Activated B cell treated with CpG ODN at 0.5 μM for 24 hours (primary cell): ENCODE results near the gene AGER. TPM values are rescaled to one million over a fixed set of nuclear protein-coding genes. Genes with fewer than 3 reads are reported as not detected.

ENCODE experiments used
- ATAC-seq: fragments of 200-7000 bp; cut with Tn5 transposase; one replicate; pipeline ENCODE4 v1.10.0; 2021; ENCODE audit warnings: low read depth, mild to moderate bottlenecking, moderate library complexity
- CTCF ChIA-PET: fragments of 350-600 bp; sonication (Branson Sonifier 250); formaldehyde crosslinking; loops from one replicate; lab custom pipeline; 2021; ENCODE audit warnings: antibody characterized with exemption; lab: Charles Lee
- POLR2A ChIA-PET: fragments of 350-600 bp; sonication (Branson Sonifier 250); formaldehyde crosslinking; loops from one replicate; lab custom pipeline; 2021; ENCODE audit warnings: antibody characterized with exemption; lab: Charles Lee
- DNase-seq: peaks from one replicate; pipeline ENCODE4 v3.0.0; 2022
- H3K27ac Mint-ChIP-seq: one replicate; pipeline ENCODE4 v1.8.0; 2020; ENCODE audit warnings: mixed read lengths
- H3K27me3 Mint-ChIP-seq: one replicate; pipeline ENCODE4 v1.8.0; 2021; ENCODE audit warnings: mixed read lengths
- H3K36me3 Mint-ChIP-seq: one replicate; pipeline ENCODE4 v1.8.0; 2021; ENCODE audit warnings: low read depth, mixed read lengths
- H3K4me1 Mint-ChIP-seq: one replicate; pipeline ENCODE4 v1.8.0; 2021; ENCODE audit warnings: mixed read lengths
- H3K4me3 Mint-ChIP-seq: one replicate; pipeline ENCODE4 v1.8.0; 2020; ENCODE audit warnings: mild to moderate bottlenecking, mixed read lengths
- H3K9me3 Mint-ChIP-seq: one replicate; pipeline ENCODE4 v1.8.0; 2020; ENCODE audit warnings: mixed read lengths
- CTCF ChIP-seq: fragments of 200-600 bp; IDR thresholded peaks from one replicate; pipeline ENCODE4 v1.8.0; 2022; ENCODE audit warnings: antibody characterized with exemption, mild to moderate bottlenecking
- intact Hi-C: fragments of 100-400 bp; cut with micrococcal nuclease; formaldehyde crosslinking; loops from one replicate; pipeline ENCODE4 v1.15.1; 2024
- total RNA-seq: library from RNA; stranded (reverse); gene quantifications from 2 replicates; pipeline ENCODE4 v1.2.3, GENCODE V29; 2022

The AGER gene
- total RNA-seq, 1 donor from 2014 or later = 30.8 TPM

GRCh38 chr6:32177183-32177787 is 6.8 kb downstream of the AGER start:
- ChIA-PET CTCF (interaction anchor here (1.4 kb wide), 1 partner anchor 58 kb away, joined by 4 read pairs; no protein-coding TSS in a partner anchor), POLR2A (interaction anchor here (0.6 to 5.0 kb wide), 10 partner anchors 8 to 1232 kb away, joined by 3 to 102 read pairs (median 6); partner anchors contain the start of genes ATF6B, FKBPL, GPSM3 and PBX2)
- no peak for DNase-seq
- Mint-ChIP-seq H3K27me3 (no peaks in the 10 kb centered on the region), H3K36me3 (peaks cover 43% of the 10 kb centered on the region), H3K27ac (peak overlapping the region; percentile 99), H3K9me3 (no peaks in the 10 kb centered on the region), H3K4me1 (peaks cover 54% of the 10 kb centered on the region), H3K4me3 (peak overlapping the region; percentile 96)
- intact Hi-C loops = loop anchor here (1.0 to 10.0 kb wide), 6 partner anchors 47 to 1560 kb away; partner anchors contain the start of genes C6orf47, CSNK2B, FKBPL and GPANK1
- TF ChIP-seq CTCF = no peak
- no peak for ATAC-seq

GRCh38 chr6:32176476-32177182 is 7.4 kb downstream of the AGER start:
- intact Hi-C loops = loop anchor here (1.0 to 10.0 kb wide), 7 partner anchors 22 to 1559 kb away; partner anchors contain the start of genes C6orf47, CSNK2B, FKBPL and GPANK1
- H3K36me3 Mint-ChIP-seq = peaks cover 37% of the 10 kb centered on the region
- ATAC-seq (no peak), DNase-seq (no peak)
- peak overlapping the region; percentile 99 for H3K27ac Mint-ChIP-seq
- ChIA-PET CTCF (interaction anchor here (1.4 kb wide), 1 partner anchor 58 kb away, joined by 4 read pairs; no protein-coding TSS in a partner anchor), POLR2A (interaction anchor here (0.6 to 5.0 kb wide), 9 partner anchors 9 to 668 kb away, joined by 3 to 102 read pairs (median 5); partner anchors contain the start of genes ATF6B, FKBPL, GPSM3 and NELFE)
- H3K4me1 Mint-ChIP-seq = peaks cover 54% of the 10 kb centered on the region
- no peaks in the 10 kb centered on the region for H3K9me3 Mint-ChIP-seq
- no peak for TF ChIP-seq CTCF
- H3K4me3 Mint-ChIP-seq = peak overlapping the region; percentile 96
- no peaks in the 10 kb centered on the region for H3K27me3 Mint-ChIP-seq

- peak within 1 kb of the TSS; percentile 96 for H3K4me3 Mint-ChIP-seq
- intact Hi-C loops = loop anchor here (1.0 to 10.0 kb wide), 6 partner anchors 22 to 1559 kb away; partner anchors contain the start of genes C6orf47, CSNK2B, GPANK1 and HSD17B8
- H3K4me1 Mint-ChIP-seq = peaks cover 54% of the 10 kb centered on the region
- ATAC-seq (peak; percentile 50), DNase-seq (peak; percentile 92)
- CTCF ChIA-PET = no interaction called here
- no peaks in the 10 kb centered on the region for H3K9me3 Mint-ChIP-seq
- TF ChIP-seq CTCF = no peak
- POLR2A ChIA-PET = interaction anchor here (0.6 to 5.0 kb wide), 7 partner anchors 10 to 669 kb away, joined by 3 to 102 read pairs (median 5); partner anchors contain the start of genes ATF6B, GPSM3, NELFE and PBX2
- no peaks in the 10 kb centered on the region for H3K27me3 Mint-ChIP-seq
- H3K27ac Mint-ChIP-seq = peak within 1 kb of the TSS; percentile 99
- H3K36me3 Mint-ChIP-seq = peaks cover 33% of the 10 kb centered on the region
Observed at GRCh38 chr6:32175711-32176475, 8.2 kb downstream of the AGER start, which contains the start of gene AGPAT1. TSS of gene AGPAT1 (minus strand) at chr6:32176084. CDS start at chr6:32171496, 4,588 bp downstream.

GRCh38 chr6:32175322-32175710 is 8.7 kb downstream of the AGER start:
- Mint-ChIP-seq H3K4me1 (peaks cover 49% of the 10 kb centered on the region), H3K36me3 (peaks cover 33% of the 10 kb centered on the region), H3K4me3 (peak overlapping the region; percentile 96), H3K27ac (peak overlapping the region; percentile 99), H3K9me3 (no peaks in the 10 kb centered on the region), H3K27me3 (no peaks in the 10 kb centered on the region)
- TF ChIP-seq CTCF = no peak
- POLR2A ChIA-PET = no interaction called here
- CTCF ChIA-PET = no interaction called here
- ATAC-seq (no peak), DNase-seq (no peak)
- intact Hi-C loops = loop anchor here (5.0 to 10.0 kb wide), 4 partner anchors 273 to 1558 kb away; partner anchors contain the start of genes C6orf47, CSNK2B, GPANK1 and HSD17B8
